ENCODE measurements around the gene SMPD4. TPM values are rescaled to one million over a fixed set of nuclear protein-coding genes. Genes with fewer than 3 reads are reported as not detected.

The SMPD4 gene
- total and polyA plus RNA-seq, 2 of the 13 experiments (the other 11 are each of a cell fraction or from before 2014, with no cell fraction given) = 63.2 to 70.5 TPM

GRCh38 chr2:130183512-130184373, 2.3 kb upstream of the SMPD4 start (continued):
- TF ChIP-seq STAT6 (CRISPR knock-in tag; IDR thresholded peaks at IDR 0.05; ENCODE audit: borderline replicate concordance) (no peak), HNF4A (CRISPR knock-in tag; IDR thresholded peaks at IDR 0.05) (peak; percentile 44; the same call in 1 of the 2 replicates), PATZ1 (CRISPR knock-in tag; IDR thresholded peaks at IDR 0.05) (no peak; the same call in 1 of the 2 replicates), ZNF510 (CRISPR knock-in tag; IDR thresholded peaks at IDR 0.05; ENCODE audit: low read depth) (no peak), ZNF629 (CRISPR knock-in tag; conservative IDR thresholded peaks at IDR 0.05) (no peak), SRSF1 (optimal IDR thresholded peaks at IDR 0.05; ENCODE audit: low read depth, low read length) (no peak), KDM4B (CRISPR knock-in tag; IDR thresholded peaks at IDR 0.05) (no peak), GMEB2 (CRISPR knock-in tag; IDR thresholded peaks at IDR 0.05; ENCODE audit: low read depth) (no peak), MYNN (CRISPR knock-in tag; IDR thresholded peaks at IDR 0.05; ENCODE audit: low read depth) (no peak), TAF15 (IDR thresholded peaks at IDR 0.05; ENCODE audit: low read depth, low read length, poor library complexity, severe bottlenecking) (no peak), MYC (CRISPR knock-in tag; IDR thresholded peaks at IDR 0.05; ENCODE audit: borderline replicate concordance) (no peak), RNF2 (conservative IDR thresholded peaks at IDR 0.05; ENCODE audit: low read depth) (no peak), SMAD3 (CRISPR knock-in tag; IDR thresholded peaks at IDR 0.05) (no peak), ZNF616 (CRISPR knock-in tag; IDR thresholded peaks at IDR 0.05; ENCODE audit: low read depth) (0 out of 2 replicates have a peak, but pooled peaks have one; percentile 39), ZBTB33 (CRISPR knock-in tag; IDR thresholded peaks at IDR 0.05) (no peak), ZNF546 (CRISPR knock-in tag; conservative IDR thresholded peaks at IDR 0.05) (no peak), SETDB1 (CRISPR knock-in tag; IDR thresholded peaks at IDR 0.05; ENCODE audit: borderline replicate concordance) (no peak)
- TF ChIP-seq, protein P1, sequence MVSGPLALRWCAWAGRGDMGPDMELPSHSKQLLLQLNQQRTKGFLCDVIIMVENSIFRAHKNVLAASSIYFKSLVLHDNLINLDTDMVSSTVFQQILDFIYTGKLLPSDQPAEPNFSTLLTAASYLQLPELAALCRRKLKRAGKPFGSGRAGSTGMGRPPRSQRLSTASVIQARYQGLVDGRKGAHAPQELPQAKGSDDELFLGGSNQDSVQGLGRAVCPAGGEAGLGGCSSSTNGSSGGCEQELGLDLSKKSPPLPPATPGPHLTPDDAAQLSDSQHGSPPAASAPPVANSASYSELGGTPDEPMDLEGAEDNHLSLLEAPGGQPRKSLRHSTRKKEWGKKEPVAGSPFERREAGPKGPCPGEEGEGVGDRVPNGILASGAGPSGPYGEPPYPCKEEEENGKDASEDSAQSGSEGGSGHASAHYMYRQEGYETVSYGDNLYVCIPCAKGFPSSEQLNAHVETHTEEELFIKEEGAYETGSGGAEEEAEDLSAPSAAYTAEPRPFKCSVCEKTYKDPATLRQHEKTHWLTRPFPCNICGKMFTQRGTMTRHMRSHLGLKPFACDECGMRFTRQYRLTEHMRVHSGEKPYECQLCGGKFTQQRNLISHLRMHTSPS (CRISPR knock-in tag; IDR thresholded peaks at IDR 0.05; ENCODE audit: low read depth) = peak; percentile 53; the same call in 1 of the 2 replicates

All from HepG2 (cell line).